Measurements from ENCODE around the gene PLEKHA7.

Gene PLEKHA7

GRCh38 chr11:16833026-16833425 is 181.2 kb downstream of the PLEKHA7 start:
- DNase-seq: no peak

GRCh38 chr11:16832193-16832539 is 182.0 kb downstream of the PLEKHA7 start:
- no peak for DNase-seq

DNA sequence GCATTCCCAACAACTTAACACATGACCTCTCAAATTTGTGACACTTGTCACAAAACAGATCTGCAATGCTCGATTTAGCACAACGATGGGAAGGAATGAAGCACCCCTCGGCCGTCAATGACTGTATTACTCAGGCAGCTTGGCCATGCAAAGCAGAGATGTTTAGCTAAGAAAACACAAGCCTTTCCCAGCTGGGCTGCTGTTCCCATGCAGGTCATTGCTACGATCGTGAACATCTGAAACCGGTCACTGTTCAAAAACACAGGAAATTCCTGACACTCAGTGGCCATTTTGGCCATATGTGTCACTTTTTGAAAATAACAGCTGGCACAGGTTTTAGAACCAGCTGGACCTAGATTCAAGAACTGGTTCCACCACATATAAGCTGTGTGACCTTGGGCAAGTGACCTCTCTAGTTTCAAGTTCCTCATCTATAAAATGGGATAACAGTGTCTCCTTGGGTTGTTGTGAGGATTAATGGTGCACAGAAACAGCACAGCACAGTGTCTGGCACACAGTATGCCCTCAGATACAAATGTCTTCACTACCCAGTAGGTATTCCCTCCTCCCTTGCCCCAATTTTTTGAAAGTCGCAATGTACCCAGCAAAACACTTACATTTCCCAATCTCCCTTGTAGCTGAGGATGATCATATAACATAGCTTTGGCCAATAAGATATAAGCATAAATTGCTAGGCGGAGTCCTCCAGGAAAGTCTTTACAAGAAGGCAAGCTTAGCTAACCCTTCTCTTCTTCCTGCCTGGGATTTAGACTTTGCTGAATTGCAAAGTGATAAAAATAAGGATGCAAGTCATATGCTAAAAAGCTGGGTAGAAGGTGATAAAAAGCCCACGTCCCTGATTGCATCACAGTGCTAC is 182.7 kb downstream of the PLEKHA7 start:
- DNase-seq: no peak

GRCh38 chr11:16827139-16827538 is 187.1 kb downstream of the PLEKHA7 start:
- DNase-seq: no peak

- DNase-seq: no peak
Observed at GRCh38 chr11:16825968-16826367, 188.2 kb downstream of the PLEKHA7 start.

GRCh38 chr11:16825101-16825500 is 189.1 kb downstream of the PLEKHA7 start:
- no peak for DNase-seq

DNA sequence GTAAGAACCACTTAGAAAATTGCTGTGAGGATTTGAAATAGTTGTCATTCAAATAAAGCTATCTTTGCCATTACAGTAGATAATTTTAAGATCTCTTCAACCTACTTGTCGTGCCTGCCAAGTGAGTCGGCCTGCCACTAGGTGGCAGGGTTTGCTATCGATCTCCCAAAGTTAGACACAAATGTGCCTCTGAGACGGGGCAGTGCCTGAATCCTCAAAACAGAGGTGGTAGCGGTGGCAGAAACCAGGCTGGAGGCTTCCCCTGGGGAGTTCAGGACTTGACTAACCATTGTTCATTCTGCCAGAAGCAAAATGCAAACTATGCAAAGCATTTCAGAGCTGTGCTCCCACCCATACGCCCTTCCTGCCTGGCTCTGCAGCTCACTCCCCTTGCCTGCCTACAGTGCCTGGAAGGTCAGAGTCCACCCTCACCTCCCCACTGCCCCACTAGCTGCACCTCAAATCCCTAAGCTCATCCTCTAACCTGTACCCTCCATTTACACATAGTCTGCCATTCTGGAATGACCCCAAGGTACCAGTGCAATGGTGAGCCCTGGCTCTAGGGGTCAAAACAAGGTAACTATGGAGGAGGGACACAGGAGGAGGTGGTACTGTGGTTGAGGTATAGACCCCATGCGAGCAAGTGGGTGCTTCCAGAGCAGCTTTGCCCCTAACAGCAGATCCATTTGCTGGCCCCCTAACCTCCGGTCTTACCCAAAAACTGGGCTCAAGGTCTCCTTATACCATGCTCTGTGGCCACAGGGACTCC is 193.7 kb downstream of the PLEKHA7 start:
- DNase-seq: peak; percentile 60 to 62

- DNase-seq: no peak
Observed at GRCh38 chr11:16818284-16818683, 195.9 kb downstream of the PLEKHA7 start.

DNA sequence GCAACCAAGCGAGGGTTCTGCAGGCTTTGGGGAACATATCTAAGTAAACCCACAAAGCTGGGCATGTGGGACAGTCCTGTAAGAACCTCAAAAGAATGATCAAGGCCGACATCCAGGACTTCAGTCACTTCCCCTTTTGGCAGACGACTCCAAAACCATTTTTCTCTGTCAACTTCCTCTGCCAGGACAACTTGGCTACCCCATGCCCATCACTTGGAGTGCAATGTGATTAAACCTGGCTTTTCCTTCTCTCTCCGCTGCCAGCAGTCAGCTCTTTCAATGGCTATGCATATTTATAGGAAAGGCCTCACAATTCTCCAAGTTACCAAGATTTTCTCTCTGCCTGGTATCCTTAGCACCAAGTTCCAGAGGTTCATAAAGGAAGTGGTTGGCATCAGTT is 196.9 kb downstream of the PLEKHA7 start:
- DNase-seq: no peak

- DNase-seq: no peak
Observed at GRCh38 chr11:16816358-16817270, 197.6 kb downstream of the PLEKHA7 start.

DNA sequence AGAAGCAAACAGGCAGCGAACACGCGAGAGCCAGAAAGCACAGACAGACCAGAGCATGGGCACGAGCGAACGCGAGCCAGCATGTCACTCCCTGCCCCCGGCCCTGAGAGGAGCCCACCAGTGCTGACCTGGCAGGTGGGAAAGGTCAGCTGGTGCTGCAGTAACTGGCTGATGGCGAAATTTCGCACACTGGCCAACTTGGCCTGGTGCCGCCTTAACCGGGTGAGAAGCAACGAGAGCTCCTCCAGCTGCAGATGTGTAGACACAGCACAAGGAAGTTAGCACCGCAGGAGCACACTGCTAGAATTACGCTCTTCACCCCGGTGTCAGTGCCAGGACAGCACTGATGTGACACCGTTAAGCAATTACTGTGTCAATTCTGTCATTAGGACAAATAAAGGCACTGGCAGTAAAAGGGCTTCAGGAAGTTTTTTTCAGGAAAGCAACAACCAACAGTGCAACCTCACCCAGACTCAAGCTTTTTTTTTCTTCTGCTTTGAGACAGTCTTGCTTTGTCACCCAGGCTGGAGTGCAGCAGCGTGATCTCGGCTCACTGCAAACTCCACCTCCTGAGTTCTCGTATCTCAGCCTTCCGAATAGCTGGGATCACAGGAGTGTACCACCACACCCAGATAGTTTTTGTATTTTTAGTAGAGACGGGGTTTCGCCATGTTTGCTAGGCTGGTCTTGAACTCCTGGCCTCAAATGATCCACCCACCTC is 199.0 kb downstream of the PLEKHA7 start:
- DNase-seq: no peak

DNA sequence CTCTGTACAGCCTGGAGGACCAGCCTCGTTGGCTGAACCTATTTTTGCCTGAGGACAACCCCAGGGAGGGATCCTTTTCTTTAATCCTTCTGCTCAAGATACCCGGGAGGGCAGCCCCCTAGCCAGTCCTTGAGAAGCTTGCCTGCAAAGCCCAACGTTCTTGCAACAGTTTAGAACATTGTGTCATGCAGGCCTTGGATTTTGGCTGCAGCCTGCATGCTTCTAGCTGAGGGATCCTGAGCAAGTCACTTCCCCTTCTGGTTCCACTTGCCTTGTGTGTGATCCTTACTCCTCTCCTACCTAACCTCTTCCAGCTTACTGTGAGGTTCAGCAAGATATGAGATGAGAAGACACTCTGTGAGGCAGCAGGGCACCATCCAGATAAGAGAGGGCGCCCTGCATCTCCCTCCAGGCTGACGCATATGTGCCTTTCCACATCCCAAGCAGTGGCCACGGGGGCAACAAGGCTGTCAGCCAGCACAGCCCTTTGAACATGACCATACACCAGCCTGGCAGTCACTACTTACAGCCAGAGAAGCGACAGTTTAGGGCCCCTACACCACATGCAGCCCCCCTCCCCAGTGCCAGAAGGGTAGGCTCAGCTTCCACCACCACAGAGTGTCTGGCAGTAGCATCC is 199.7 kb downstream of the PLEKHA7 start:
- DNase-seq: no peak

GRCh38 chr11:16813126-16813525 is 201.1 kb downstream of the PLEKHA7 start:
- DNase-seq: no peak

GRCh38 chr11:16812274-16812673 is 201.9 kb downstream of the PLEKHA7 start:
- no peak for DNase-seq

DNA sequence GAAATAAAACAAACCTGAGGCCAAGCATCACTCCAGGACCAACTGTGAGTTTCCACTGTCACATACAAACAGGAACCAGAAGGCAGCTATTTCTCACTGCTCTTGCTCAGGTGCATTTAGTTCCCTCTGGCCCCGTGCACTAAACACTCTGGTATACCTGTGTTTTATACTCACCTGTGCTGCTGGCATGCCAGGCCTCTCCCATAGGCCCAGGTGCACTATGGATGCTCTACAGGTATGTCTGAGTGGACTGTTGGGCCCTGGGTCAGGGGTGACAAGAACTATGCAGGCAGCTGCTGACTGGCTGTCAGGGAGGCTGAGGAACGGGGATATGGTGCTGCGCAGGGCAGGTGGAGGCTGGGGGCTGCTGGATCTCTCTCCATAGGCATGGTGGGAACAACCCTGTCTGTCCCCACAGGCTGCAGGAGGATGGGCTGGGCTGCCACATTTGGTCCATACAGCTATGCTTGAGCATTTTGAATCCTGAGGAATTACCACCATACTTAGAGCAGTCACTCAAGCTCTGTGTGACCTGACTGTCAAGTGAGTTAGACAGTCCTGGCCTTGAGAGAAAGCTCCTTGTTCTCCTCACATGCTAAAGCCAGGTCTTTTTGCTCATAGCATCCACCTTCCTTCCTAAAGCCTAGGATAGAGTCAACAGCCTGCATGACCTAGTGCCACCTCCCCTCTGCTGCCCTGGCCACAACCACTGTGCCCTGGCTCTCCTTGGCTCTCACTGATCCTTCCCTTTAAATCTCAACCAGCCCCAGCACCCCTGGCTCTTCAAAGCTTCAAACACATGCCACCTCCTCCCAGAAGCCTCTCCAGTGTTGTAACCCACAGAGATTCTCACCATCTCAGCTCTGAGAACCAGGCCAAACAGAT is 202.8 kb downstream of the PLEKHA7 start:
- DNase-seq: no peak

DNA sequence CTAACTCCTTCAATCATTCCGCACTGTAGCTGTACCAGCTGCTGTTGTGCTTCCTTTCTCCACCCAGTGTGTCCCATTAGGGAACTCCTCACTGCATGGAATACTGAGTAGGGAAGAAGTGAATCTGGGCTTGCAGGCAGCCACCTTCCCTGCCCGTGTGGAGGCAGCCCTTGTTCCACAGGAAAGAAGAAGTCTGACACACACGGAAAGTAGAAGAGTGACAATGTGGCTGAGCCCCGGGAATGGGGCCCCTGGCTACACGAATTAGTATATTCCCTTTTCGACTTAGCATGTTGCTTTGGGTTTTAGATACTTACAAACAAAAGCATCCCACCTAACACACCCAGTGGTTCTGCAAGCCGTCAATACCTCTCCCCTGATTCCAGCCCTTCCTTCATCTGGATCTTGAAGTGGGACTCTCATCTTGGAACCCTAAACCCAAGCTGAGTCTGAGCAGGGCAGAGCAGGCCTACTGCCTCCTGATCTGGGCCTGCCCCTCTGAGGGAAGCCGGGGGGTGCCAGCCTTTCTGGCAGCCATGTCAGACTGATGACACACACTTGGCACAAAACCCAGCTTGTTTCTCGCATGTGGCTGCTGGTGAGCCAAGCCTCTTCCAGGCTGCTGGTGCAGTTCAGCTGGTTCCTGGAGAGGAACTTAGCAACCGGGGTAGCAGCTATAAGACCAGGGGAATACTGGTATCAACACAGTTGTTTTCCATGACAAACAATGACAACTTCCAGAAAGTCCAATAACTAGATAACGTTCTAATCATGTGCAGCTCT is 204.1 kb downstream of the PLEKHA7 start:
- no peak for DNase-seq

DNA sequence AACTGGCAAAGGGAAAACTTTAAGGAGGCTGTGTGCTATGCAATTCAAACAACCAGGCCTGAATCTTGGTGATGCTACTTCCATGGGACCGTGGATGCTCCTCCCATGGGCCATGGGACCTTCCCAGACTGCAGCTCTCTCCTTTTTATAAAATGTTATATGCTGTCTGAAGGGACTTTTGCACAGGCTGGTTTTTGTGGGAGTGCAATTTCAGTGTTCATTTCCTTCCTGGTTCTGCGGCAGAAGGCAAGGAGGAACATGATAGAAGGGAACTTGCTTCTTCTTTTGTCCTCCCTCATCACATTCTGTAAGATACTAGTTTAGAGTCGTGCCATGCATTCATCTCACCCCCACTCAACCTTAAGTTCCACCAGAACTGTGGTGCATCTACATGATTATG is 206.9 kb downstream of the PLEKHA7 start:
- DNase-seq: no peak

DNA sequence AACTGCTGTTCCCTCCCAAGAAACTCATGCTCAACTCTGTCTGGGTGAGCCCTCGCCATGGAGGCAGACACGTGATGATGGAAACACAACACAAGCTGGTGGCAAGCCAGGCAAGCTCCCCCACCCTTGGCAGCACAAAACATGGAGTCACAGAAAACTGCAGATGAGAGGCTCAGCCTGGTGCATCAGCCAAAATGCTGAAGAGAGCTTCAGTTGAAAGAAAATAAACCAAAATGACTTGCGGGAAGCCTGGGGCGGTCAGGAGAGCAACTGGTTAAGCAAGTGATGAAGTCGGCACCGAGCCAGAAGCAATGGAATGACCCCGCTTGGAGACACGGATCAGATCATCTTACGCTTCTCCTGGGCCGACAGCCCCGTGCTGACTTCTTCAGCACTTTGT is 207.4 kb downstream of the PLEKHA7 start:
- DNase-seq: no peak

- DNase-seq: no peak
Observed at GRCh38 chr11:16805938-16806337, 208.3 kb downstream of the PLEKHA7 start.

Data from NCI-H187 (cell line).